NCI-H128 (cell line): ENCODE data around the gene PGPEP1.

Experiments
- DNase-seq: peaks from one replicate; lab custom pipeline; 2025; ENCODE audit not compliant: unreplicated experiment; lab: John Stamatoyannopoulos, UW

The PGPEP1 gene

GRCh38 chr19:18417250-18418028 is 77.0 kb downstream of the PGPEP1 start:
- no peak for DNase-seq

- no peak for DNase-seq
These were observed 77.7 kb downstream of the PGPEP1 start for GRCh38 chr19:18418029-18418482.

DNA sequence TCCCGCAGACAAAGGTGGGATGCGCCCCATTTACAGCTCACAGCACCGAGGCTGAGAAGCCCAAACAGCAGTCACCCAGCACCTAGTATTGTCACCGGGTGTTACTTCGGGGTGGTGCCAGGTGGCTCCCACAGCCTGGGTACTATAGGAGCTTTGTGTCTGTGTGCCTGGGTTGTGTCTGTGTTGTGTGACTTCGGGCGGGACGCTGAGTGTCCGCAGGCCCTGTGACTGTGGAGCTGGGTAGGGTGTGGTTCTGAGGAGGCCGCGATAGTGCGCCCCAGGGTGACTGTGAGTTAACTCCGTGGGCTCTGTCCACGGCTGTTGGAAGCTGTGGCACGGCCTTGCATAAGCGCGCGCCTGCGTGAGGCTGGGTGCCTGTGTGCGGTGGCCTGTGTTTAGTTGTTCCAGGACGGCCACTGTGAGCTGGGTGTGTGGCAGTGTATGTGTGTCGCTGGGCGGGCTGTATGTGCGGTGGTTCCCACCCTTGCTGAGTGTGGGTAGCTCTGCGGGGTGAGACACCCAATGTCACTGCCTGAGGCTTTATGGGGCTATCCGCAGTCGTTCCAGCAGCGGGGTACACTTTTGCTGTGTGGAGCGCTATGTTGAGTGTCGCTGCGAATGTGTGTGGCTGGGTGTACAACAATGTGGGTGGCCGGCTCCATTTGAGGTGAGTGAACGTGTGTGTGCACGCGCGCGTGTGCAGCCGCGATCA is 78.2 kb downstream of the PGPEP1 start:
- no peak for DNase-seq

DNA sequence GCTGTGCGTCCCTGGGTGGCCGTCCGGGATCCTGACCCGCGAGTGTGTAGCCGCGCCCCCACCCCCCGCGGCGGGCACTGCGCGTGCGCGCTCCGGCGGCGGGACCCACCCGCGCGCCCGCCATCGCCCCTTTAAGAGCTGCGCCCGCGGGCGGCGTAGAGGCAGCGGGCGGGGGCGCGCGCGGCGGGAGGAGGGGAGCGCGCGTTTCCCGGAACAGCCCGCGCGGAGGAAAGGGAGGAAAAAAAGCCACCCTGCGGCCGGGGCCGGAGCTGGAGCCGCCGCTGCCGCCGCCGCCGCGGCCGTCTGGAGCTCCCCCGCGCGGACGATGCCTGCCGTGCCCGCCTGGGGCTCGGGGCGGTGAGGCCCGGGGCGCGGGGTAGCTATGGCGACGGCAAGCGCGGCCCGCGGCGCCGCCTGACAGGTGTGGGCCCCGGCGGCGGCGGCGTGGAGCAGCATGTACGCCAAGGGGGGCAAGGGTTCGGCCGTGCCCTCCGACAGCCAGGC is 78.8 kb downstream of the PGPEP1 start, which contains the start of gene SSBP4:
TSS of gene SSBP4 (plus strand) at position 204 of the 504 bp plus-strand sequence. CDS start at position 455, 251 bp downstream.
- DNase-seq, result no peak
